HEK293T (cell line): ENCODE data around the gene ECM2.

ENCODE experiments used
- ARNT ChIP-seq: fragments of 450-650 bp; IDR thresholded peaks from 2 replicates; pipeline ENCODE4 v1.6.1; 2017; ENCODE audit warnings: mild to moderate bottlenecking
- FOXK2 ChIP-seq: fragments of 450-650 bp; IDR thresholded peaks from 2 replicates; pipeline ENCODE4 v1.6.1; 2016; ENCODE audit warnings: mild to moderate bottlenecking
- FOXM1 ChIP-seq: fragments of 450-650 bp; IDR thresholded peaks from 2 replicates; pipeline ENCODE4 v1.6.1; 2017; ENCODE audit warnings: mild to moderate bottlenecking, borderline replicate concordance
- LEF1 ChIP-seq: fragments of 450-650 bp; IDR thresholded peaks from 2 replicates; pipeline ENCODE4 v1.6.1; 2017; ENCODE audit warnings: mild to moderate bottlenecking, borderline replicate concordance
- SP1 ChIP-seq: fragments of 450-650 bp; IDR thresholded peaks from 2 replicates; pipeline ENCODE4 v1.6.1; 2017

DNA sequence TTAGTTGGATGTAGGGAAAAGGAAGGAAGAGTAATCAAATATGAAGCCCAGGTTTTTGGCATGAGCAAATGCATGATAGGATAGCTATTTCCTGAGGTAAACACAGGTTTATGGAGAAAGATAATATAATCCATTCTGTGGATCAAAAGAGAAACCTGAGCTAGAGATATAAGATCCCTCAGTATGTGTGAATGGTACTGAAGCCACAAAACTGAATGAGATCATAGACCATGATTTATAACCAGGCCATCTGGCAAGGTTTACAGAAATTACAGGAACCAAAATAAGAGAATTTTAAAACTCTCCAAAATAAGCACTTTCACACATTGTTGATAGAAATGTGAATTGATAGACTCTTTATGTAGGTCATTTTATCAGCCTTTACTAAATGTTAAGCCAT, 28.7 kb upstream of the ECM2 start:
- TF ChIP-seq ARNT (no peak), FOXM1 (no peak), SP1 (no peak), LEF1 (no peak), FOXK2 (no peak)
